RPMI7951 (cell line): ENCODE results near the gene PITX3. TPM values are rescaled to one million over a fixed set of nuclear protein-coding genes. Genes with fewer than 3 reads are reported as not detected.

Source experiments
- DNase-seq: peaks from one replicate; pipeline ENCODE4 v3.0.0-alpha.2; 2012; ENCODE audit warnings: low read depth
- total RNA-seq: library from RNA; depleted of rRNA; stranded (reverse); fragments of >200 nt; shearing (Covaris generic); gene quantifications from 2 replicates; pipeline ENCODE4 v1.2.3, GENCODE V29; 2014

The PITX3 gene
- total RNA-seq, 1 experiment from 2014 or later: not detected

DNA sequence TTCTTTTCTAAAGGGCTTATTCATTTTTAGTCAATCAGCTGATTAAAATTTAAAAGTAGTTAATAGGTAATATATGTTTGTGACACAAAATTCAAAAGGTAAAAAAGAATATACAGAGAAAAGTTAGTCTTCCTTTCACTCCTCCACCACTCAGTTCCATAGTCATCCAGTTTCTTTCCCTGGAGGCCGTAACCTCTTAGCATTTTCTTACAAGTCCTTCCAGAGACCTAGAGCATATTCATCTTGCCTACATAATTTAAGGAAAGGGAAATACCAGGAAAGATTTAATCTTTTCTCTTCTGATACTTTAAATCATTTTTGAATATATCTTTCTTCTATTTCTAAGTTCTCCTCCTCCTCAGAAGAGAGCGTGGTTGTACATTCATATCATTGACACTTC, 14.1 kb upstream of the PITX3 start:
- DNase-seq: no peak

- DNase-seq: no peak
Measured at GRCh38 chr10:102254426-102254825, 13.1 kb upstream of the PITX3 start.

- peak; percentile 43 for DNase-seq
Measured at GRCh38 chr10:102252508-102252907, 11.2 kb upstream of the PITX3 start.

- DNase-seq: peak; percentile 26
Measured at GRCh38 chr10:102247734-102248133, 6.4 kb upstream of the PITX3 start.

DNA sequence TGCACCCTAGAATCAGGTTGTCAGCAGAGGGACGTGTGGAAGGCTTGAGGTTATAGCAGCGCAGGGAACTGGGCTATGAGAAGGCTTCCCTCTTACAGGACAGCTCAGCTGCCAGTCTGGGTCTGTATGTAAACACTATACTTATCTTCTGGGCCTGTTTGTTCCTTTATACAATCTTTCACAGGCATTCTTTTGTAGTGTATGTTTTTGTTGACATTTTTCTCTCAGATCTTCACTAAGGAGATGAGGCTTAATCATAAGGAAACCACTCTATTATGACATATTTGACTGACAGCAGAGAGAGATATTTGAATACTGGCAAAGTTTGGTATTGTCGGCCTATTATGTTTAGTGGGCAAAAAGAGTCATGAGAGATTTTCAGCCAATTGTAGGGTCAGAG, 4.9 kb upstream of the PITX3 start:
- no peak for DNase-seq

- no peak for DNase-seq
Measured at GRCh38 chr10:102245932-102246251, 4.6 kb upstream of the PITX3 start.

DNA sequence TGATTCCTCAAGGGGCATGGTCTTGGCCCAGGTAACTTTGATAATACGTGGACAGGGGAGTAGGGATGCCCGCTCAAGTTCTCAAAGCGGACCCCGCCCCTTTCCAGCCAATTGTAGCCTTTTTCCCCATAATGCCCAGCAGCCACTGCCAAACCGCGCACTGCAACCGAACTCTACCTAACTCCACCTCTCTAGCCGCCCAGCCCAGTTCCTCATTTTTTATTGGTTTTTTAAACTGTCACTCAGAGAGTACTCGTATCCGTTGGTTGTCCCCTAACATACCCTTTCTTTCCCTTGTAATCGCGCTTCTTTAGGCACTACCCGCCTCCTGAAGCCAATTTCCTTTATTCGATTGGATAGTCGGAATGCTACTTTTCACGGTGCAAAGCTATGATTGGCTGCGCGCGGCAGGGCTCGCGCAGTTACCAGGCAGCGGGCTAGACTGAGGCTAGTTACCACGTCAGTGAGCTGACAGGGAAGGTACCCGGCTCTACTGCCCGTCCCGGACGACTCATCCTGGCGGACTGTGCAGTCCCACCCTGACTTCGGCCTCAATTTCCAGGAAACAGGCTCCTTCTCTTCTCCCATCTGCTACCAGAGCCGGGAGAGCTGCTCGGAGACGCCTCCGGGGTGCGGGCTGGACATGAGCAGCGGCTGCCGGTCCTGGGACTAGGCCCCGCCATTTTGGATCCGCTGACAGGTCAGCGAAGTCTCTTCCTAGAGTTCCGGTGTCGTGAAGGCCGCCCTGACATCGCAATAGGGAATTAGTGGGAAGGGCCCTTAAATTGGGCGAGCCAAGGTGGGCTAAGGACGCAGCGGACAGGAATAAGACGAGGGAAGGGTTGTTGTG, 4.0 kb upstream of the PITX3 start, which contains the start of gene GBF1:
Gene GBF1, plus strand, starts transcription at position 451 of the 850 bp plus-strand sequence. CDS start 13,407 bp downstream, outside the sequence.
- DNase-seq: peak; percentile 100

DNA sequence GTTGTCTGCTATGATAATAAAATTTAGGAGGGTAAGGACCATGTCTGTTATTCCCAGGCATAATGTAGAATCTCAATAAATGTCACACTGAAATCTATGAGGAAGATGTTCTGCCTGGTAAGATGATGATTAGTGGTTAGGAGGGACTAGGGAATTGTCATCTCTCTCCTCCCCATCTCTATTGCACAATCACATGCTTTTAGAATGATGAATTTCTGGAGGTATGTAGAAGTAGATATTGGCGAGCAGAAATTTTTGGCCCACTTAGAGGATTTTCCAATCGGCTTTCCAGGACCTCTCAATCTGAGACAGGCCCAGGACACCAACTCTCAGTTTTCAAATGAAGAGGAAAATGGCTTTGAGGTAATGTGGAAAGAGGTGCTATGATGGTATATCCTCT, 2.0 kb upstream of the PITX3 start:
- DNase-seq: peak; percentile 68

GRCh38 chr10:102242118-102242485, 790 bp upstream of the PITX3 start:
- DNase-seq: no peak

GRCh38 chr10:102241032-102241443, 274 bp downstream of the PITX3 start:
- no peak for DNase-seq

DNA sequence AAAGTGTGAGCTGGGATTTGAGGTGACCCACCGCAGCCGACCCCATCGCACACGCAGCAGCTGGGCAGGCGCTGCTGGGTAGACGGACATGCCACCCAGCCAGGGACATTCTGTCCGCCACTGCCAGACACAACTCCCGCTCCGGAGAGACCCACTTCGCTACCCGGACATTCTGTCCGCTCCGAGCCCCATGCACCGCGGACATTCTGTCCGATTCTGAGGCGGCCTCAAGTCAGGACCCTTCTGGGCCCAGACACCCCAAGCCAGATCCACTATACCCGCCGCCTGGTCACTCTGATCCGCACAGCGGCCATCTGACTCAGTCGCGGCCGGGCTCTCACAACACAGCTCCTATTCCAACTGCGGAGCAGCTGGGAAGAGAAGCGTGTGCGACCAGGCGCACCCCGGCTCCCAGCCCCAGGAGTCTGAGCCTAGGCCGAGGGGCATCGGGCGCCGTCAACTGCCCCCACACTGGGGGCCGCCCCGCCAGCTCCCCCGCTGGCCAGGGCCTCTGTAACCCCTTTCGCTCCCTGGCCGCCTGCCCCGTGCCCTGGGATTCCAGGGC, 763 bp downstream of the PITX3 start:
- no peak for DNase-seq

- DNase-seq: no peak
Measured at GRCh38 chr10:102237711-102238252, 3.5 kb downstream of the PITX3 start.

GRCh38 chr10:102236006-102236405, 5.3 kb downstream of the PITX3 start:
- DNase-seq: no peak

GRCh38 chr10:102235598-102235920, 5.8 kb downstream of the PITX3 start:
- DNase-seq: no peak

DNA sequence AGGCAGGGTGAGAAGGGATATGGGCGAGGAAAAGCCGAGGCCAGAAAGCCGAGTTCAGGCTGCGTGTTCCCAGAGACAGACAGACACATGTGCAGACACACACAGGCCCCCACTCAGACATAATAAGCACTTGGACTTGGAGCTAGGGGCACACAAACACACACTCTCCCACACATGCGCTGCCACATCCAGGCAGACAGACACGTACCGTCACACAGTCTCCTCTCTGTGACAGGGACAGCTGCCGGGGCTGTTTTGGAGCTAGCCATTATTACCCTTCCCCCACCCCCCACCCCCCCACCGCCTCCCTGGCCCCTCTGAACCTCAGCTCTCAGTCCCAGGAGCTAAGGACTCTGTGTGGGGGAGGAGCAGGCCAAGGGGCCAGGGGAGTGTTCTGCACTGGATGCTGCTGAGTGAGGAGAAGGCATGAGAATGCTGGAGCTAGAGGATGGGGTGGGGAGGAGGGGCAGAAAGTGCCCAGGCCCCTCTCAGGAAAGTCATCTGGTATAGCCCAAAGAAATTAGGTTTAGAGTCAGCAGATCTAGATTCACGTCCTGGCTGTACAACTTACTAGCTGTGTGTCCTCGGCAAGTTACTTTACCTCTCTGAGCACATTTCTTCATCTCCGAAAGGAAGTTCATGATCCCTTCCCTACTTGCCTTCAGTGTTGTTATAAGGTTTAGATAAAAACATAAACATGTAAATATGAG, 6.3 kb downstream of the PITX3 start:
- DNase-seq: no peak

GRCh38 chr10:102233997-102234396, 7.3 kb downstream of the PITX3 start:
- no peak for DNase-seq

DNA sequence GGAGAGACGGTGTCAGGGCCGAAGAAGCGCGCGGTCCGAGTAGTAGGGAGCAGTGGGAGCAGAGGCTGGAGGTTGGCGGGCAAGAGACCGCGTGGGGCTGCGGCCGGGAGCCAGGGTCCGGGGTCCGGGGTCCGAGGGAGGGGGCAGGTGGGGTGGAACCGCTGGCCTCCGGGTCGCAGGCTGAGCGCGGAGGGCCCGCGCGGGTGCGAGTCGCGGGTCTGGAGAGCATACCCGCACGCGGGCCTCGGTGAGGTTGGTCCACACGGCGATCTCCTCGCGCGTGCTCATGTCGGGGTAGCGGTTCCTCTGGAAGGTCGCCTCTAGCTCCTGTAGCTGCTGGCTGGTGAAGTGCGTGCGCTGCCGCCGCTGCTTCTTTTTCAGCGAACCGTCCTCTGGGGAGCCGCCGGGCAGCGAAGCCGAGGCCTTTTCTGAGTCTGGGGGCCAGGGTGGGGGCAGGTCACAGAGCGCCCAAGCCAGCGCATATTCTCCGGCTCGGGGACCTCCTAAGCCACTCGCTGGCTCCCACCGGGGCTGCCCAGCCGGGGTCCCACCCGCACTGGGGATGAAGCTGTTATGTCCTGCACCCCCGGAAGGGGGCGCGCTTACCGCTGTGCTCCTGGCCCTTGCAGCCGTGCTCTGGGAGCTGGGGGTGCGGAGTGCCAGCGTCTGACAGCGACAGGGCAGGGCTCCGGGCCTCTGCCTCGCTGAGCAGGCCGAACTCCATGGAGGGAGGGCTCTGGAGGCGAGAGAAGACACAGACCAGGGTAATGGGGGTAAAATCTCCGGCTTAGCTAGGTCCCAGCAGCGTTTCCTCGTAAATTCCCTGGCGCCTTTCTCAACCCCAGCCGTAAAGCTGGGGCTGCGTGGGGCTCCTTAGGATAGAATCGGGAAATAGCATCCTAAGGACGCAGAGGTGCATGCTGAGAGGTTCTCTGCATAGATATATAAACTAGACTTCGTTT, 9.7 kb downstream of the PITX3 start:
- DNase-seq: no peak

GRCh38 chr10:102230861-102231356, 10.4 kb downstream of the PITX3 start:
- DNase-seq: no peak

DNA sequence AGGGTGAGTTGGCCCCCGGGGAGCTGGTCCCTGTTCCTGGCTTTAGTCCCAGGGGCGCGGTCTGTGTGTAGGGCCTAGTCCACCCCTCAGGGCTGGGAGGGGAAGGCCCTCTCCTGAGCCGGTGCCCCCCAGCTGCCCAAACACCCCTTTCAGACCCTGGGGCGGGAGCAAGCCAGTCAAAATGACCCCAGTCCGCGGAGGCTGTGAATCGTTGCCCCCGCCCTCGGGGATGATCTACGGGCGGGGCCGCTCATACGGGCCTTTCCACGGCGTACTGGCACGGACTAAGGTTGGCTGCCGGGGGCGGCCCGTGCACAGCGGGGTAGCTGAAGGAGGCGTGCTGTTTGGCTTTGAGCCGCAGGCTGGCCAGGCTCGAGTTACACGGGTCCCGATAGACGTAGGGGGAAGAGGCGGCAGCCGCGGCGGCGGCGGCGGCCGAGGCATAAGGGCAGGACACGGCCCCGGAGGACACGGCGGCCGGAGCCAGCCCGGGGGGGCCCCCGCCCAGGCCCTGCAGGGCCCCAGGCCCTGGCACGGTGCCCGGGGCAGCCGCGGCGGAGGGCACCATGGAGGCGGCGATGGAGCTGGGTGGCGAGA, 10.9 kb downstream of the PITX3 start:
- peak; percentile 67 for DNase-seq

DNA sequence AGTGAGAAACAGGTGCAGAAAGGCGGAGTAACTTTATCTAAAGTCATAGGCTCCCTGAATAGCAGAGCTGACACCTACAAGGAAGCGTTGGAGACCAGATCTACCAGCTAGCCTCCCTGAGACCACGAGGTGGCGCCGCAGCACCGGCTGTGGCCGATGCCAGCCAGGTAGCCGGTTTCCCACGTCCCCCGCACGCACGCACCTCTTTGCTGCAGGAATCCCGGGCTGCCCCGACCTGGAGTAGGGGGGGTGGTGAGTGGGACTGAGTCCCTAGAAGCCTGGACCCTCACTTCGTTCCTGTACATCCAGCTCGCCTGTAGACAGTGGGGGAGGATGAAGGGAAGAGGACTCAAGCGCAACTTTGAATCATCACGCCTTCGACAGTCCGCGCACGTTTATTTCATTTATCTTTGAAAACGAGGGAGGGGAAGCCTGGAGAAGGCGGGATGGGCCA, 11.5 kb downstream of the PITX3 start:
- peak; percentile 61 for DNase-seq

GRCh38 chr10:102227050-102227449, 14.3 kb downstream of the PITX3 start:
- peak; percentile 45 for DNase-seq
